ENCODE data around the gene STX8.

- no peak for TF ChIP-seq CTCF (IDR thresholded peaks at IDR 0.05; ENCODE audit: insufficient read depth, low read depth, low read length)
- no peak for TF ChIP-seq EZH2 (IDR thresholded peaks at IDR 0.05; ENCODE audit: insufficient read depth, low read length)
These were observed 246.2 kb downstream of the STX8 start for GRCh38 chr17:9329251-9329921.

Data from astrocyte (in vitro differentiated cells and primary cell).